SW480 (cell line): Measurements from ENCODE around the gene TFDP1.
"Not testable (repeated sequence)": the region's sequence is repeated elsewhere in the genome, so short reads cannot be mapped to it uniquely, and the experiment has no call there.

Experiments used
- DNase-seq: peaks from one replicate; pipeline ENCODE4 v3.0.0-alpha.2; 2016; ENCODE audit warnings: low spot score

TFDP1 gene

DNA sequence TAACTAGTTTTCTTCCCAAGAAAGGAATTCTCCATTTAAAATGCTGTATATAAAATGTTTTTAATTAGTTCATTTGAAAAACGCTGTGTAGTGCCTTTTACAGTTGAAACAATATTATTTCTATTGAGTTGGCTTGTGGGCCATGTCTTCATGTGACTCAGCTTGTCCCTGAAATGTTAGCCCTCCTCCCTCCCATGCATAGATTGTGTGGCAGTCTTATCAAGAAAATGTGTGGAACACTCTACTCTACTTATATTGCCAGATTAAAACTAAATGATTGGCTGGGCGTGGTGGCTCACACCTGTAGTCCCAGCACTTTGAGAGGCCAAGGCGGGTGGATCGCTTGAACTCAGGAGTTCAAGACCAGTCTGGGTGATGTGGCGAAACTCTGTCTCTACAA is 33.4 kb downstream of the TFDP1 start:
- DNase-seq, result no peak

DNA sequence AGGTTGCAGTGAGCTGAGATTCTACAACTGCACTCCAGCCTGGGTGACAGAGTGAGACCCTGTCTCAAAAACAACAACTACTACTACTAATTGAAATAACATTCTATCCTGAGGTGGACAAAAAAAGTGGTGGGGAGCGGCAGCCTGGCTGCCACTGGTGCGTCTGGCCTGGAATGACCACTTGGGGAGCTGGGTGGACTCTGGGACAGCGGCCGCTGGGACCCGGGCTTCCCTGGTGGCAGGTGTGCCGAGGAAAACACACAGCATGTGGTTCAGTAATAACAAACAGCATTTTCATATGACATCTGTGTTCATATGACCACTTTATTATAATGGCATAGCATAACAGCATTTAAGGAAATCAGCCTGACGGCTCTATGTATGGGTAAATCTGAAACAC is 33.9 kb downstream of the TFDP1 start:
- no peak for DNase-seq

DNA sequence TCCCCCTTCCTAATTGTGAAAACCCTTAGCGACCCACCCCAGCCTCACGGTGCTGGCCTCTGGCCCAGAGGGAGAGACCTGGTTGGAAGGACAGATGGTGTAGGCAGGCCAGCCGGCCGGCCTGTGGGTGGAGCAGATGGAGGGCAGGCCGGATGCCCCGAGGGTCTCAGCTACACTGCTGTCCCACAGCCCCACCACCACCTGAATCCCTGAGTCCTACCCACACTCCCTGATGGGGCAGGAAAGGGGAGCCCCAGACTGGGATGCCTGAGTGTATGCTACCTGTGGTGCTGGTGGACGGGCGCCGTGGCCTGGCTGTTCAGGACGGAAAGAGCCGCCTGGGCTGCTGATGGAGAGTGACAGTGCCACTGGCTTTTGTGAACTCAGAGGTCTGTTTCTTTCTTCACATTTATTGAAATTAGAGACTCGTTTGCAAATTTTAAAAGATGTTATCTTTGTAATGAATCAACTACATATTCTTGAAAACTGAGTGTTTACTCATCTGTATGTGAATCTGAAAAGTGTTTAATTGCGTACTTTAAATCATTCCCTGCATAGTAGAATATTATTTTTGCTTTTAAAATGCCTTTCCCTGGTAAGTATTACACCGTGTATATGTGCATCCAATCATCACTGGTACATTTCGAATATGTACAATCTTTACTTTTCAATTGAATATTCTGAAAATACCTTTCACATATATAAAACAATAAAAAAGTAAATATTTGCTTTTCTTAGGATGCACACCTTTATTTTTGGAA is 35.7 kb downstream of the TFDP1 start:
- no peak for DNase-seq

DNA sequence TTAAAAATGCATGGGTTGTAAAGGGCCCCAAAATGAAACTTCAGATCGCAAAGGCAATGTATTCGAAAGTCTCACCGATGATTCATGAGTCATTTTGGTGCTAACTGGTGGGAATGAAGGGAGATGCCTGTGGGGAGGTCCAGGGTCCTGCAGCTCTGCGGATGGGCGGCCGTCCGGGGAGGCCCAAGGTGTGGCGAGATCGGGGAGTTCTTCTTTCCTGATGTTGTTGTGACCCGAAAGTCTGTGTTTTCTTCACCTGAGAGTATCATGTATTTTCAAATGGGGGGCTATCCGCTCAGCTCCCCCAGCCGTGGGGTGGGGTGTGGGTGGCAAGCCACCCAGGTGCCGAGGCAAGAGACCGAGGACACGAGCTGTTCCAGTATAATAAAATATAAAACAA is 36.5 kb downstream of the TFDP1 start:
- no peak for DNase-seq

DNA sequence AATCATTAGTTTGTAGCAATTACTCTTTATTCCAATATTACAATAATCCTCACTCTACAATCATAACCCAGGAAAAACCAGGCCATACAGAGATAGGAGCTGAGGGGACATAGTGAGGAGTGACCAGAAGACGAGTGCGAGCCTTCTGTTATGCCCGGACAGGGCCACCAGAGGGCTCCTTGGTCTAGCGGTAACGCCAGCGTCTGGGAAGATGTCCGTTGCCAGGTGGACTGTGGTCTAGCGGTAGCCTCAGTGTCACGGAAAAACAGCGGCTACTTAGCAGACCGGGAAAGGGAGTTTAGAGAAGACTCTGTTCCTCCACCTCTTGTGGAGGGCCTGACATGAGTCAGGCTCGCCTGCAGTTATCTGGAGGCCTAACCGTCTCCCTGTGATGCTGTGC is 36.9 kb downstream of the TFDP1 start:
- DNase-seq, result not testable (repeated sequence)

DNA sequence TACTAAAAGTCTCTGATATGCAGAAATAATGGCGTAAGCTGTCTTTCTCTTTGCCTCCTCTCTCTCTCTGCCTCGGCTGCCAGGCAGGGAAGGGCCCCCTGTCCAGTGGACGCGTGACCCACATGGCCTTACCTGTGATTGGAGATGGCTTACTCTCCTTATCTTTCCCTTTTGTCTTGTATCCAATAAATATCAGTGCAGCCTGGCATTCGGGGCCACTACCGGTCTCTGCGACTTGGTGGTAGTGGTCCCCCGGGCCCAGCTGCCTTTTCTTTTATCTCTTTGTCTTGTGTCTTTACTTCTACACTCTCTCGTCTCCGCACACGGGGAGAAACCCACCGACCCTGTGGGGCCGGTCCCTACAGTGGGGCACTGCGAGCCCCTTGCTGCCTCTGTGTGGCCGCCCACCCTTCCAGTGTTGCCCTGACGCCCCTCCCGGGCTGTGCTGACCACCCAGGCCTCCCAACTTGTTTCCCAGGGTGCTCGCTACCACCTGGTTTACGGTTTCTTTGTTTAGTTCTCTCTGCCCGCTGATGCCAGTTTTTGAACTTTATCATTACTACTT is 37.5 kb downstream of the TFDP1 start:
- not testable (repeated sequence) for DNase-seq

DNA sequence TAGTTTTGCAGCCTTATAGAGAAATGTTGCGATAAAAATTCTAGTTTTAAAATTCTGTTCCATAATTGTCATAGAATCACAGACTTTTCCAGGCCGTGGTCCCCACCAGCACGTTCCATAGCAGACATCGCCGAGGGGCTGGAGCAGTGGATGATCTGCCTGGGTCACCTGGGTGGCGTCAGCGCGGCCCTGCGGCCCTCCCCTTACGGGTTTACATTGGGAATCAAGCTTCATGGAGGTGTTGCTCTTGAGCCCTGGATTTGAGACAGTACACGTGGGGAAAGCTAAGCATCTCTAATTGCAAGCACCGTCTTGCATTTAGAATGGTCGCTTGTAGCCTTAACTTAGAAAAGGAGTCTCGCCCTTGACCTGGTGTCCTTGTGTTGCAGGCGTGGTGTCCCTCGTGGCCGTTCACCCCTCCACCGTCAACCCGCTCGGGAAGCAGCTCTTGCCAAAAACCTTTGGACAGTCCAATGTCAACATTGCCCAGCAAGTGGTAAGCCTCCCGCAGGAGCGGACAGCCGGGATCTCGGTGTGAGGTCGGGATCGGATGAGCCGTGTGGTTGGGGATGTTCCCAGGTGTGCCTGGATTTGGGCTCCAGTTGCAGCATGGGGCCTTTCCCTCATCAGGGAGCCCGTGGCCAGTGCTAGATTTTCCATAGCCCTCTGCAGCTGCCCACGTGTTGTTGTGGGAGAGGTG is 38.4 kb downstream of the TFDP1 start:
- DNase-seq, result no peak

DNA sequence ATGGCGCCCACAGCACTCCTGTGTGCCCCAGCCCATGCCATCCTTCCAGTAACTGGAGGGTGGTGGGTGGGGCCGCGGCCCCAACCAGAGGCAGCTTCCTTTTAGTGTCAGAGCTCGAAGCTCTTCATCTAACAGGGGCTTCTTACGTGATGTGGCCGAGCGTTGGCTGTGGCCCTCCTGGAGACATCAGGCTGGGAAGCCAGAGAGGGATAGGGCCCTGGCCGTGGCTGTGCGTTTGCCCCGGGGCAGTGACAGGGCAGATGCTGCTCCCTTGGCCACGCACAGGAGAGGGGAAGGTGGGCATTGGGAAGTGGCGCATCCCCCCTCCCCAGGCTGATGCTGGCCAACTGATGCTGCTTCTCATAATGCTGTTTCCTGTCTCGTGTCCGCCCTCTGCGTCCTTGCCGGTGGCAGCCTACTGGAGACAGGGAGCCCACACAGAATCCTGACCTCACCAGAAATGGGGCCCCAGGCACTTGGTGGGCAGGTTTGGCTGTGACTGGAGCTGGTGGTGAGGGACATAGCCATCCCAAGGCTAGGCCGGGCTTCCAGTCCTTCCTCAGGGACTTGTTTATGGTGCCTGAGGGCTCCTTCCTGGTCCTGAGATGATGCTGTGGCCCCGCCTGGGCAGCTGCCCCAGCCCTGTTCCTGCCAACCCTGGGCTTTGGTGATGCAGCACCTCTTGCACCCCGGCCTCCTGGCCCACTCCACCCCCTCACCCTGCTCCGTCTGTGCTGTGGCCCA is 39.1 kb downstream of the TFDP1 start:
- DNase-seq, result no peak

DNA sequence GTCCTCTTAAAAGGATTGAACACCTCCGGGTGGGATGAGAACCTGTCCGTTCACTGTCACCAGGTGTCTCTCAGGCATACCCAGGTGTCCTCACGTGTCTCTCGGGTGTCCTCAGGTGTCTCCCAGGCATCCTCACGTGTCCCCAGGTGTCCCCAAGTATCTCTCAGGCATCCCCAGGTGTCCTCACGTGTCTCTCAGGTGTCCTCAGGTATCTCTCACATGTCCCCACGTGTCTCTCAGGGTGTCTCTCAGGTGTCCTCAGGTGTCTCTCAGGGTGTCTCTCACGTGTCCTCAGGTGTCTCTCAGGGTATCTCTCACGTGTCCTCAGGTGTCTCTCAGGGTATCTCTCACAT is 39.7 kb downstream of the TFDP1 start:
- no peak for DNase-seq

DNA sequence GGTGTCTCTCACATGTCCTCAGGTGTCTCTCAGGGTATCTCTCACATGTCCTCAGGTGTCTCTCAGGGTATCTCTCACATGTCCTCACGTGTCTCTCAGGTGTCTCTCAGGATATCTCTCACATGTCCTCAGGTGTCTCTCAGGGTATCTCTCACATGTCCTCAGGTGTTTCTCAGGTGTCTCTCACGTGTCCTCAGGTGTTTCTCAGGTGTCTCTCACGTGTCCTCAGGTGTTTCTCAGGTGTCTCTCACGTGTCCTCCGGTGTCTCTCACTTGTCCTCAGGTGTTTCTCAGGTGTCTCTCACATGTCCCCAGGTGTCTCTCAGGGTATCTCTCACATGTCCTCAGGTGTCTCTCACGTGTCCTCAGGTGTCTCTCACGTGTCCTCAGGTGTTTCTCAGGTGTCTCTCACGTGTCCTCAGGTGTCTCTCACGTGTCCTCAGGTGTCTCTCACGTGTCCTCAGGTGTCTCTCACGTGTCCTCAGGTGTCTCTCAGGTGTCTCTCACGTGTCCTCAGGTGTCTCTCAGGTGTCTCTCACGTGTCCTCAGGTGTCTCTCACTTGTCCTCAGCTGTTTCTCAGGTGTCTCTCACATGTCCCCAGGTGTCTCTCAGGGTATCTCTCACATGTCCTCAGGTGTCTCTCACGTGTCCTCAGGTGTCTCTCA is 40.2 kb downstream of the TFDP1 start:
- DNase-seq, result not testable (repeated sequence)

DNA sequence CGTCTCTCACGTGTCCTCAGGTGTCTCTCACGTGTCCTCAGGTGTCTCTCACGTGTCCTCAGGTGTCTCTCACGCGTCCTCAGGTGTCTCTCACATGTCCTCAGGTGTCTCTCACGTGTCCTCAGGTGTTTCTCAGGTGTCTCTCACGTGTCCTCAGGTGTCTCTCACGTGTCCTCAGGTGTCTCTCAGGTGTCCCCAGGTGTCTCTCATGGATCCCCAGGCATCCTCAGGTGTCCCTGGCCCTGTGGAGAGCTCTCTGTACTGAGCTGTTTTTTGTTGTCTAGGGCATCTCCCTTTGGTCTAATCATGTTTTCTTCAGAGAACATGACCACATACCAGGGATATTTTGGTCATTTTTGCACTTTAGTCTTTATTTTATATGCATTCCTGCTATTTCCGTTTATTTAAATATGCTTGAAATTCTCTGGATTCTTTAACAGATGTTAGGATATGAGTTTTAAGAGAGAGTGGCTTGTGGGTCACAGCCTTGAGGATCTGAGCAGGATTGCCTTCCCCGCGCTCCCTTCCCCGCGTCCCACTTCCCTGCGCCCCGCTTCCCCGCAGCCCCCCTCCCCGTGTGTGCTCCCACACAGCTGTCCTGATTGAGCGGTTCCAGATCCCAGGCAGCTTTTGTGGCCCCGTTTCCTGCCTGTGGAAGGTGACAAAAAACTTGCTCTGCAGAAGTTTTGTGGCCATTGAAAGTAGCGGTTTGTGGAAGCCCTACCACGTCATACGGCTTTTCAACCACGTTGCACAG is 41.6 kb downstream of the TFDP1 start:
- DNase-seq, result no peak

DNA sequence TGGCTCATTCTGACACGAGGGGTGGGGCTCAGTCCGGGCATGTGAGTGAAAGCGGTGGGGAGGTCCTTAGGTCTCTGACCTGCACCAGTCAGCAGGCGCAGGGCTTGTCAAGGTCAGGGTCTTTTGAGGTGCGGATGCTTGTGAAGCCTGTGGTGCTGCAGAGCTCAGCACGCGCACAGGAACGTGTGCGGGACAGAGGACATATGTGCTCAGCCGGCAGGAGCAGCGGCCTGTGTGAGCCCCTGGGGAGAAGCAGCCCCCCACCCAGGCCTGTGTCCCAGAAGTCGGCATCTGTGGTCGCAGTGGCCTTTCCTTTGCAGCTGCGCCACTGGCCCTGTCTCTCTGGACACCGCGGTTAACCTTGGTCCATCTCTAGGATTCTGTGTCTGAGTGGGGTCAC is 42.6 kb downstream of the TFDP1 start:
- no peak for DNase-seq

DNA sequence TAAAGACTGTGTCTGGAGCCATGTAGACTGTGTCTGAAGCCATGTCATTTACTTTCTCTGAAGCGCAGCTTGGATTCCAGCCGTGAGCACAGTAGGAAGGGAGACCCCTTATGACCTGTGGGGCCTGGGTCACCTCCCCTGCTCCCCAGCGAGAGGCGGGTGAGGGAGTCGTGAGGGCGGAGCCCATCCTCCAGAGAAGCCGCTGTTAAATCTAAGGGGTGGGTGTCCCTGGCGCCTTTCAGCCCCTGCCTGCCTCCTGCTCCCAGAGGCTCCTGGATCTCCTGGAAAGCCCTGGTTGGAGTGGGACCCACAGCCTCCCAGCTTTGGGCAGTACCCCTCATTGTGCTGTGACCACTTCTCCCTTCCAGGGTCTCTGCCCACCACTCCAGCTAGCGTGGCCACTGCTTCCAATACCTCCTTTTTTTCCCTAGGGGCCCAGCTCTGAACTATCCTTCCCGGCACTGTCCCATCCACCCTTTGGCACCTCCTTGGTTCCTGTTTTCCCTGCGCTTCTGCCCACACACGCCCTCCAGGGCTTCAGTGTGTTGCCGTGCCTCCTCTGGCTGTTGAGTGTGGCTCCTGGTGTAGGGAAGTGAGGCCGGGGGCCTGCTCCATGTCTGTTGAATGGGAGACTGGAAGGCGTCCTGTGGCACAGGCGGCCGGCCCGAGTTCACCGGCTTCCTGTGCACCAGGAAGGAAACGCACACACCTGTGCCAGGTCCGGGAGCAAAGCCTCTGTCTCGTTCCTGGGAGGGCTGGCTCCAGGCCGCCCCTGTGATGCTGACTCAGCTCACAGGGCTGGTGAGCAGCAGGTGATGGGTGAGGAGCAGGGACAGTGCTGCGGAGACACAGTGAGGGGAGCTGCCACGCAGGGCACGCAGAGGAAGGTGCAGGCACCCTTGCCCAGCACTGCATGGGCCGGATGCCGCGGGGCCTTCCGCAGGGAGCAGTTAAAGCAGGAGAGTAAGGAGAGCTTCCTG is 44.0 kb downstream of the TFDP1 start:
- DNase-seq, result no peak

DNA sequence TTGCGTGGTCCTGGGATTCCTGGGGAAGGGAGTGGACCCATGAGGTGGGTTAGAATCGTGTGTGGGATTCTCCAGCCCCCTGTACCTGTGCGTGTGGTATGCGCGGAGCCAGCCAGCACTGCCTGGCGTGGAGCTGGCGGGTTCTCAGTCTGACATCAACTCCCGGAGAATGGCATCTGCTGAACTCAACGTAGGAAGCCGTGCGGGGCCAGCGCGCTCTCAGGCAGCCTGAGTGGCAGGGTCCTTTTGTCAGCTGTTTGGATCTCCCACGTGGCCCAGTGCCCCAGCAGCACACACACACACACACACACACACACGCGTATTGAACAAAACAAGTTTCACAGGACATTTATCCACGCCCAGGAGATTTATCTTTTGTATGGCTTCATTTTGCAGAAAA is 45.3 kb downstream of the TFDP1 start:
- no peak for DNase-seq

DNA sequence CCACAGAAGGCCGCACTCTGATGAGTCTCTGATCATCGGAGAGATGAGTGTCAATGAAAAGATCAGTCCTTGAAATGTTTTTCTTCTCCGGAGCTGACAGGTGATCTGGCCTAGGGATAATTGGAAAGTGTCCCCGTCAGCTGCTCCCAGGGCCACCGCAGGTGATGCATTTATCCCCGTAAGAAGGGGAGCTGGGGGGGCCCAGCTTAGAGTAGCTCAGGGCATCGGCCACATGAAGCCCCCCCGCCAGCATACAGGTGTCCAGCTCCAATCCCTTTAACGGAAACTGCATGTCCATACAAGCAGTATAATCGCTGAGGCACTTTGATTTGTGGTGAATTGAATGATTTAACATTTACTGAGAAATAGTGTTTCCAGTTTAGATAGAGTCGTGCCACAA is 45.7 kb downstream of the TFDP1 start:
- no peak for DNase-seq

DNA sequence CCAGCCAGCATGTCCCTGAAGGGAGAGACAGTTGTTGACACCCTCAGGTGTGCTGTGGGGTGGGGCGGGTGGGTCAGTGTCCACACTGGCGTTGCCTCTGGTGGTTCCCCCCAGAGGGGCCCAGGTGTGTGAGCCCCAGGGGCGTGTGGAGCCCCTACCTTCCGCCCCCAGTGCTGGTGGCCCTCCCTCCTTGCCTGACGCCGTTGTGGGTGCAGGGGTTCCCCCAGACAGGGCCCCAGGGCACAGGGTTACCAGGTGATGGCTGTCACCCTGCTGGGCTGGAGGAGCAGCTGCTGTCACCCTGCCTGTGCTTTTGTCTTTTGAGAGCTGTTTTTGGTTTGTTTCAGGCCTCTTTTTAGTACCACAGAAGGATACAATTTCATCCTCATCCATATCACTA is 46.3 kb downstream of the TFDP1 start:
- DNase-seq, result no peak

DNA sequence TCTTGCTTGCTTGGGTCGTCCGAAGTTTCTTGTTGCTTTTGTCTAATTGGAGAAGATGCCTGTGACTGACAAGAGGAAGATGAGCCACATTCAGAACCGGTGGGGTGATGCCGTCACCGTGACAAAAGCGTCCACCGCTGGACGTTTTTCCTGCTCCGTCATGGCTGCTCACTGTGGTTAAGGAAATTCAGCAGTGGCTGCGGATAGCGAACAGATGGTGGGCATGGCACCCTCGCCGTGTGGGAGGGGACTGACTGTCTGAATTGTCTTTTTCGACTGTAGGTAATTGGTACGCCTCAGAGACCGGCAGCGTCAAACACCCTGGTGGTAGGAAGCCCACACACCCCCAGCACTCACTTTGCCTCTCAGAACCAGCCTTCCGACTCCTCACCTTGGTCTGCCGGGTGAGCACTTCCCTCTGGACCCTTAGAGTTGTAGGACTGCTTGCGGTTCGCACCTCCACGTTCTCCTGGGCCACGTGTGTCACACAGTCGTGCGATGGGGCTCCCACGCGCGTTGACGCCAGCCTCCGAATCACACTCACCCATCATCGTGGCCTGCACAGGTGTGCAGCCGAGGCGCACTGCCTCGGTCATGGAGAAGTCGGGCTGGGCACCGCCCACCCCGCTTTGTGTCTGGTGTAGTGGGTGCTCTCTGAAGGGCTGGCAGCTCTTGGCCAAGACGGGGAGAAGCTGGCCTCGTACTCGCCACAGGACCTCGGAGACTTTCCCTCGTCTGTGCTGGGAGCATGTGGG is 47.0 kb downstream of the TFDP1 start:
- no peak for DNase-seq

DNA sequence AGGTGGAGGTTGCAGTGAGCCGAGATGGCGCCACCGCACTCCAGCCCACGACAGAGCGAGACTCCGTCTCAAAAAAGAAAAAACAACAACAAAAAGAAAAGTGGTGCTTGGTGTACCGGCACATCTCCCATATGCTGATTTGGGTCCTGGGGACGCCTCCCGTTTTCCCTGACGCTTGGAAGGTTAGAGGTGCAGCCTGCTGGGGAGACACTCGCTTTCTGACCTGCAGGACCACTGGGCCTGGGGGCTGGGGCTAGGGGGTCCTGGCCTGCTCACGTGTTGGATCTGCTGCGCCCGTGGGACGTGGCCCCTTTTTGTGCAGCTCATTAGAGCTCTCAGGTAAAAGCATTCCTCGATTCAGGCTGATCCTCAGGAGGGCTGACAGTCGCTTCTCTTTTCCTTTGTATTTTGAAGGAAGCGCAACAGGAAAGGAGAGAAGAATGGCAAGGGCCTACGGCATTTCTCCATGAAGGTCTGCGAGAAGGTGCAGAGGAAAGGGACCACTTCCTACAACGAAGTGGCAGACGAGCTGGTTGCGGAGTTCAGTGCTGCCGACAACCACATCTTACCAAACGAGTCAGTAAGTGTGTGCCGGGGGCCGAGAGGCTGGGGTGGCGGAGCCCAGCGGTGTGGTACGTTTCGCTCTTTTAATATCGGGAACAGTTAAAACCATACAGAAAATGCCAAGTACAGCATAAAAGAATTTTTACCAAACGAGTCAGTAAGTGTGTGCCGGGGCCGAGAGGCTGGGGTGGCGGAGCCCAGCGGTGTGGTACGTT is 48.3 kb downstream of the TFDP1 start:
- DNase-seq, result no peak

DNA sequence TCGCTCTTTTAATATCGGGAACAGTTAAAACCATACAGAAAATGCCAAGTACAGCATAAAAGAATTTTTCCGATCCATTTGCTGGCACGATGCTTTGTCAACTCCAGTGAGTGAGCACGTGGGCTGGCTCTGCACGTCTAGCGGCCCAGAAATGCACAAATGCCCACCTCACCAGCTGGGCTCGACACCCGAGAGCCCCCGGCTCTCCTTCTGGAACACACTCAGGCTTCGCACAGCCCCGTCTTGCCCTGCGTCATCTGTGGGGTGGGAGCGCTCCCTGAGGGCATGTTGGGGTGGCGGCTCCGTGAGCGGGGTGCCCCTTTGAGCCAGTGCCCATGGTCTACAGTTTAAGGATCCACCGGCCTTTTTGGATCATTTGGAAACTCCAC is 48.9 kb downstream of the TFDP1 start:
- no peak for DNase-seq
